ENCODE data around the gene GORASP1. TPM values are rescaled to one million over a fixed set of nuclear protein-coding genes. Genes with fewer than 3 reads are reported as not detected.

GORASP1 gene
- polyA plus RNA-seq, 1 donor: 70.2 TPM

GRCh38 chr3:39142067-39142466 is 34.6 kb upstream of the GORASP1 start:
- no peak for DNase-seq

DNA sequence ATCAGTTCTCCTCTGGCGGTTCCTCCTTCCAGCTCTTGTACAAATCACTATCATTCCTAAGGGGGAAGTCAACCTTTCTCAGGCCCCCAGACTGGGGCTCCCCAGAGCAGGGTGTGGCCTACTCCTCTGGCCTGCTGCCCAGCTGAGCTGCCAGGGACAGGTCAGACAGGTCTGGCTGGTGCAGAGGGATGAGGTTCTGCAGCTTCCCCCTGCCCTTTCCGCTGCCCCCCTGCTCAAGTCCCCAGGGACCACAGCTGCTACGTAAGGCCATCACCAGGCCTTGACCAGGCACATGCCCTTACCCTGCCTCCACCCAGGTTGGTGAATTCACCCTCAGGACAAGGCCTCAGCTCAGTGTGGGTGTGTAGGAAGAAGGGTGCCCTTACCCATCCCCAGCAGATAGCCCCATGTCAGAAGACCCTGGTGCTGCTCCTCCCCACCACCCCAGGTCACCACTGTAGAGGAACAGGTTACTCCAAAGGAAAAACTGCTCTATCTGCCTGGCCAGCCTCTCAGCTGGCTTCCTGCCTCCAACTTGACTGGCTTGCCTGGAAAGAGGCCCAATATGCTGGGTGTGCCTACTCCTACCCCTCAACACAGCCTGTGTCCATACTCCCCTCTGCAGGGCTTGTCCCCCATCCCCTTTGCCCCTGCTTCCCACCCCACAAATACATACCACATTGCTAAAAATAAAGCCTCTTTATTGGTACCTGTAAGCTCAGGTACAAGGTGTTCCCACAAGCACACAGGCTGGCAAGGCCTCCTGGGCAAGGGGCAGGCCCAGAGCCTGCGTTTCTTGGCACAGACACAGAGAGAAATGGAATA is 34.0 kb upstream of the GORASP1 start:
- no peak for DNase-seq

DNA sequence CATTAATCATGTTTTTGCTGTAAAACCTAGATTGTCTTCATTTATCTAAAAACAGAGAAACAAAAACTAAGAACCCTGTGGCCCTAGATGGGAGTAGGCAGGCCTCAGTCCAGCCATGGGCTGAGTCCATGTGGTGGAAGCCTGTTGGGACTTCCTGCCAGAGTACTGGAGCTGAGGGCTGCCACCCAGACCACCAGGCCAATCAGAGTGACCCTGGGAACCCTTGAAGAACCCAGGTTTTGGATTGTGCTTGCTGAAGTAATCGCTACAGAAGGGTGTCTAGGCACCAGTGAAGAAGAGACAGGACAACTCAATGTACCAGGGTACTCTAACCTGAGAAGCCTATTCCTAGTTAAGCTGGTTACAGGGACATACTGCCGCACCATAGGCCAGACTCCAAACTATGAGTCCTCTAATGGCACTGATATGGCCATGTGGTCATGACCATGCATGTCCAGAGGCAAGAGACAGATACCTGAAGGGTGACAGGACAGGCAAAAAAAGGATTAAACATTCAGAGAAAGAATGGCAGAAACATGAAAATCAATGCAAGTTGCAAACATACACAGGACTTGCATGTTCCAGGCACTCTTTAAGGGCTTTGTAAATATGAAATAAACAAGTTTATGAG is 33.0 kb upstream of the GORASP1 start:
- no peak for DNase-seq

- DNase-seq: no peak
Observed at GRCh38 chr3:39139442-39139841, 32.0 kb upstream of the GORASP1 start.

GRCh38 chr3:39138804-39139415 is 31.5 kb upstream of the GORASP1 start:
- DNase-seq: no peak

GRCh38 chr3:39137991-39138803 is 30.8 kb upstream of the GORASP1 start:
- no peak for DNase-seq

DNA sequence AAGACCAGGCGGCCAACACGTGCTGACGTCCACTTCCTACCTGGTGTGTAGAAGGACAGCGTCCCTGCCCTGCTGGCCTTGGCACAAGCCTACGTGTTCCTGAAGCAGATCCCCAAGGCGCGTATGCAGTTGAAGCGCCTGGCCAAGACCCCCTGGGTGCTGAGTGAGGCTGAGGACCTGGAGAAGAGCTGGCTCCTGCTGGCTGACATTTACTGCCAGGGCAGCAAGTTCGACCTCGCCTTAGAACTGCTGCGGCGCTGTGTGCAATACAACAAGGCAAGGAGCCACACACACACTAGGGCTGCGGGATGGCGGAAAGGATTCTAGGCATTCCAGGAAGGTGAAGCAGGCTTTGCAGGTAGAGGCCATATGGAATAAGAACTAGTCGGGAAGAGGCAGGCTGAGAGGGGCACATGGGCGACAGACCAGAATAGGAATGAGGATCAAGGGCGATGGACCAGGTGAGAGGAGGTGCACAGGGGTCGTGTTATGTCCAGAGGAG is 30.1 kb upstream of the GORASP1 start:
- no peak for DNase-seq

DNA sequence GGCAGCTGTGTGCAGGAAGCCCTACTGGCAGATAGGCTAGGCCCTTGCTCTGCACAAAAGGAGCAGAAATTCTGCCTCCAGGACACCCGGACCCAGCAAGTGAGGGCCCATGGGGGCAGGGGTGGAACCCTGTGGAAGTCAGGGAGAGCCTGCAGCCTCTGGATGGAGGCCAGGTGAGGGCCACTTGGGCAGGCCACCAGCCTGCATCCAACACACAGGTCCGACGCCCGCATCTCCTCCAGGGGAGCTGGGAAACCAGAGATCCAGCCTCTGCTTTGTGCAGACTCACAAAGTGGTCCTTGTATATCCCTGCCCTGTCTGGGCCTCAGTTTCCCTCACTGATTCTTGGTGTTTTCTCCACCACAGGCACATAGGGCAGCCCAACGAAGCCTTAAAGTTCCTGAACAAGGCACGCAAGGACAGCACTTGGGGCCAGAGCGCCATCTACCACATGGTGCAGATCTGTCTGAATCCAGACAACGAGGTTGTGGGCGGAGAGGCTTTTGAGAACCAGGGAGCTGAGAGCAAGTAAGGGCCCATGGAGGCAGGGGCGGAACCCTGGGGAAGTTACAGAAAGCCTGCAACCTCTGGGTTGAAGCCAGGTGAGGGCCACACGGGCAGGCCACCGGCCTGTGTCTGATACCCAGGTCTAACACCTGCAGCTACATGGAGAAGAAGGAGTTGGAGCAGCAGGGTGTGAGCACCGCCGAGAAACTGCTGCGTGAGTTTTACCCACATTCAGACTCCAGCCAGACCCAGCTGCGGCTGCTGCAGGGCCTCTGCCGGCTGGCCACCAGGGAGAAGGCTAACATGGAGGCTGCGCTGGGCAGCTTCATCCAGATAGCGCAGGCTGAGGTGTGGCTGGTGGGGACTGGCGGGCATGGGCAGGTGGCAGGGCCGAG is 29.4 kb upstream of the GORASP1 start:
- no peak for DNase-seq

GRCh38 chr3:39135170-39135805 is 27.9 kb upstream of the GORASP1 start:
- DNase-seq: no peak

DNA sequence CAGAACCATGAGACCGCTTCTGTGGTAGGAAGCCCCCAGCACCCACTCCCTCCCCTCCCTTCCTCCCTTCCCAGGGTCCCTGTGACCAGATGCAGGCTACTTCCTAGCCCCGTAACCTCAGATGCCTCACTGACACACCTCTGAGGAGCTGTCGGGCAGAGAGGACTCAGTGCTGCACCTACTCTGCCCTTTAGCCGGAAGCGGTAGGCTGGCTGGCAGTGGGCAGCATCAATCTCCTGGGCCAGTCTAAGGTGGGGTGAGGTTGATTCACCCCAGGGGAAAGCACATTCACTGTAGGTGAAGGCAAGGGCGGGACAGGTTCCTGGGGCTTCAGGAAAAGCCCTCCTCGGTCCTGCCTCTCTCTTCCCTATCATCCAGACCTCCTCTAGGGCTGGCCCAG is 26.9 kb upstream of the GORASP1 start:
- no peak for DNase-seq

GRCh38 chr3:39133822-39134221 is 26.4 kb upstream of the GORASP1 start:
- no peak for DNase-seq

DNA sequence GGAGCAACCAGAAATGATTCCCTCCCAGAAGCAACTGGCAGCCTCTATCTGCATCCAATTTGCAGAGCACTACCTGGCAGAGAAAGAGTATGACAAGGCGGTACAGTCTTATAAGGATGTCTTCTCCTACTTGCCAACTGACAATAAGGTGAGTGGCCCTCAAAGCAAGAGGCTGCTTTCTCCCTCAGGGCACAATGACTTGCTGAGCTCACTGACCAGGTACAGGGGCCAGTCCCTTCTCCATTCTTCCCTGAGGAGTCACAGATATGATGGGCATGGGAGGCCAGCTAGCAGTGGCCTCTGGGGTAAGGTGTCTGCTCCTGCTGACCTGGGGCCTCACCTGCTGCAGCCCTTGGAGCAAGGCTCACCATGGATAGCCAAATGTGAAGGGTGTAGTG is 25.7 kb upstream of the GORASP1 start:
- no peak for DNase-seq

- DNase-seq: no peak
Observed at GRCh38 chr3:39132096-39133092, 25.0 kb upstream of the GORASP1 start.

DNA sequence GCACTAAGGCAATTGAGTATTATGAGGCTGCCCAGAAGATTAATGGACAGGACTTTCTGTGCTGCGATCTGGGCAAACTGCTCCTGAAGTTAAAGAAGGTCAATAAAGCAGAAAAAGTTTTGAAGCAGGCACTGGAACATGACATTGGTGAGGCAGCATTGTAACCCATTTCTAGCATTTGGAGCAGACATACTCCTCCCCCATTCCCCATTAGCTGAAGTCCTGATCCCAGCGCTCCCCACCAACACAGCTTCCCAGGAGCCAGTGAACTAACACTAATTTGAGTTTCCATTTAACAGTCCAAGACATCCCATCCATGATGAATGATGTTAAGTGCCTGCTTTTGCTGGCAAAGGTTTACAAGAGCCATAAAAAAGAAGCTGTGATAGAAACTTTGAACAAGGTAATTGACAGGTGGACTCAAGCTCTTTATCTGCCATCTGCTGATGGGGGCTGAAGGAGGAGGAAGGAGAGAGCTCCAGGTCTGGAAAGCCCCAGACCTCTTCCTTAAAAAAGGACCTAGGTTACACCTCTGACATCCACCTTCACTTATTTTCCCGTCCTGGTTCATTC is 23.4 kb upstream of the GORASP1 start:
- DNase-seq: no peak

- no peak for DNase-seq
Observed at GRCh38 chr3:39130026-39130425, 22.6 kb upstream of the GORASP1 start.

- no peak for DNase-seq
Observed at GRCh38 chr3:39128951-39129350, 21.5 kb upstream of the GORASP1 start.

- no peak for DNase-seq
Observed at GRCh38 chr3:39127908-39128304, 20.5 kb upstream of the GORASP1 start.

DNA sequence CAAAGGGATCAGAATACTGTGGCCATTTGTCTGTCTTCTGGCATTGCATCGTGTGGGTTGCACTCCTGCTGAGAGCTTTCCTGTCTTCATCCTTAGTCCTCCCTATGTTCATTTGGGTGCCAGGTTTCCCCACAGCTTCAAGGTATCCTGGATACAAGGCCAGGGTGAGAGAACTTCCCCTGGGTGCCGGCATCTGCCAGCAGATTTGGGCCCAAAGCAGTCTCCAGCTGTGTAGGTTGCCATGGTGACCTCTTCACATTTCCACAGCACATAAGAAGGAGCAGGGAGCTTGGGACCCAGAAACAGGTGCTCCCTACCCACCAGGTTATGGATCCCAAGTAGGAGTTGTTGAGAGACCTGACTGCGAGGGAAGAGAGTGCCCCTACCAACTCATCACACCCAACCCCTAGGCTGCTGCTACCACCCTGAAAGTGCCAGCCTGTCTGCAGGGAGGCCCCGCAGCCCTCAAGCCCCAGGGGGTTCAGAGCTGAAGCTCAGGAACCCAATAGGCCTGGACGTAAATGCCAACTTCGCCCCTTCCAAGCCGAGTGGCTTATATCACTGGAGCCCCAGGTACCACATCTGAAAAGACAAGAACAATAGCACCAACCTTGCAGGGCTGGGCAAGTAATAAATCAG is 20.0 kb upstream of the GORASP1 start:
- no peak for DNase-seq

Data from left kidney (tissue), 2 donors.